ENCODE results near the gene MIS18A. TPM values are rescaled to one million over a fixed set of nuclear protein-coding genes. Genes with fewer than 3 reads are reported as not detected.

Gene MIS18A
- total and polyA plus RNA-seq, 3 donors from 2014 or later, result 27.8 to 34.4 (median 32.6) TPM

GRCh38 chr21:32317726-32318125 lies 38.9 kb upstream of the MIS18A start:
- intact Hi-C loops (cut with DNase I; ENCODE audit: low total_unique reads), result no loop called here
- no peak overlapping the region for H3K27ac ChIP-seq
- 86 to 97% methylated on average over 6 to 9 of the region's 9 CpGs for WGBS, 2 donors
- DNase-seq, result no peak
- no peaks in the 10 kb centered on the region for H3K27me3 ChIP-seq
- no peak overlapping the region for H3K4me3 ChIP-seq
- no peaks in the 10 kb centered on the region for H3K36me3 ChIP-seq (ENCODE audit: low read depth, missing control alignments)
- no peaks in the 10 kb centered on the region for H3K4me1 ChIP-seq
- H3K9me3 ChIP-seq, result no peaks in the 10 kb centered on the region
- TF ChIP-seq CTCF (IDR thresholded peaks at IDR 0.05) (no peak), POLR2A (IDR thresholded peaks at IDR 0.05) (no peak)

GRCh38 chr21:32316361-32317215 lies 37.7 kb upstream of the MIS18A start:
- no peaks in the 10 kb centered on the region for H3K36me3 ChIP-seq (ENCODE audit: low read depth, missing control alignments)
- H3K4me1 ChIP-seq, result no peaks in the 10 kb centered on the region
- no peaks in the 10 kb centered on the region for H3K9me3 ChIP-seq
- TF ChIP-seq POLR2A (IDR thresholded peaks at IDR 0.05) (no peak), CTCF (IDR thresholded peaks at IDR 0.05) (no peak)
- 96% methylated on average over 9 to 22 of the region's 22 CpGs for WGBS, 2 donors
- H3K27ac ChIP-seq, result no peak overlapping the region
- DNase-seq, result no peak
- intact Hi-C loops (cut with DNase I; ENCODE audit: low total_unique reads), result no loop called here
- H3K4me3 ChIP-seq, result no peak overlapping the region
- H3K27me3 ChIP-seq, result no peaks in the 10 kb centered on the region

GRCh38 chr21:32315511-32316281 lies 36.8 kb upstream of the MIS18A start:
- H3K9me3 ChIP-seq, result no peaks in the 10 kb centered on the region
- no peak overlapping the region for H3K27ac ChIP-seq
- H3K4me1 ChIP-seq, result no peaks in the 10 kb centered on the region
- WGBS, 2 donors, result 88 to 90% methylated on average over 13 to 14 of the region's 14 CpGs
- no peak for TF ChIP-seq POLR2A (IDR thresholded peaks at IDR 0.05)
- no peak for DNase-seq
- no peaks in the 10 kb centered on the region for H3K27me3 ChIP-seq
- intact Hi-C loops (cut with DNase I; ENCODE audit: low total_unique reads), result no loop called here
- H3K4me3 ChIP-seq, result no peak overlapping the region
- H3K36me3 ChIP-seq (ENCODE audit: low read depth, missing control alignments), result no peaks in the 10 kb centered on the region

- H3K4me1 ChIP-seq, result no peaks in the 10 kb centered on the region
- H3K36me3 ChIP-seq (ENCODE audit: low read depth, missing control alignments), result no peaks in the 10 kb centered on the region
- intact Hi-C loops (cut with DNase I; ENCODE audit: low total_unique reads), result no loop called here
- DNase-seq, result no peak
- H3K27me3 ChIP-seq, result no peaks in the 10 kb centered on the region
- 90 to 95% methylated on average over 5 to 16 of the region's 16 CpGs for WGBS, 2 donors
- no peaks in the 10 kb centered on the region for H3K9me3 ChIP-seq
- H3K27ac ChIP-seq, result no peak overlapping the region
- H3K4me3 ChIP-seq, result no peak overlapping the region
- TF ChIP-seq POLR2A (IDR thresholded peaks at IDR 0.05), result no peak
- no peak for TF ChIP-seq CTCF (IDR thresholded peaks at IDR 0.05)
Observed at GRCh38 chr21:32314806-32315205, 36.0 kb upstream of the MIS18A start.

GRCh38 chr21:32312976-32313375 lies 34.1 kb upstream of the MIS18A start:
- intact Hi-C loops (cut with DNase I; ENCODE audit: low total_unique reads), result no loop called here
- Histone ChIP-seq H3K4me3 (no peak overlapping the region), H3K4me1 (no peaks in the 10 kb centered on the region), H3K9me3 (no peaks in the 10 kb centered on the region), H3K27me3 (no peaks in the 10 kb centered on the region), H3K27ac (no peak overlapping the region), H3K36me3 (ENCODE audit: low read depth, missing control alignments) (no peaks in the 10 kb centered on the region)
- DNase-seq, result no peak
- WGBS, 2 donors, result 90 to 92% methylated on average over 6 of the region's 6 CpGs
- no peak for TF ChIP-seq CTCF (IDR thresholded peaks at IDR 0.05)
- TF ChIP-seq POLR2A (IDR thresholded peaks at IDR 0.05), result no peak

Measured in testis (tissue), 3 donors.